Stimulated activated CD4-positive, alpha-beta T cell treated with anti-CD3 and anti-CD28 coated beads, Interleukin-12 subunit alpha, Interleukin-12 subunit beta, amount 100 ng/mL, for 24 hours (primary cell): ENCODE results near the gene TBL2.
"Not testable (repeated sequence)": the region's sequence is repeated elsewhere in the genome, so short reads cannot be mapped to it uniquely, and the experiment has no call there.

Experiments used
- DNase-seq, 2 experiments: peaks; one replicate each; pipeline ENCODE4 v3.0.0-alpha.2; 2020; ENCODE audit warnings: low read depth in 2 of 2

Gene TBL2

GRCh38 chr7:73535918-73536317 is 42.5 kb downstream of the TBL2 start:
- DNase-seq, result not testable (repeated sequence)

GRCh38 chr7:73533742-73534141 is 44.6 kb downstream of the TBL2 start:
- no peak for DNase-seq

DNA sequence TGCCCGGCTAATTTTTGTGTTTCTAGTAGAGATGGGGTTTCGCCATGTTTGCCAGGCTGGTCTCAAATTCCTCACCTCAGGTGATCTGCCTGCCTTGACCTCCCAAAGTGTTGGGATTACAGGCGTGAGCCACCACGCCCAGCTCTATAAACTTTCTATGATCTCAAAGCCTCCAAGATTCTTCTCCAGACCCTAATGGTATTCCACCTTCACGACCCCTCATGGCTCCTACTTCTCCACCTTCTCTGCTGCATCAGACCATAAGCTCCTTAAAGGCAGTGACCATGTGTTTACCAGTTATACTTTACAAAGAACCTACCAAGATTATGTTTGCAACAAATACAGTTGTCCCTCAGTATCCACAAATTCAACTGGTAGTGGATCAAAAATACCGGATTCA is 46.2 kb downstream of the TBL2 start:
- no peak for DNase-seq

DNA sequence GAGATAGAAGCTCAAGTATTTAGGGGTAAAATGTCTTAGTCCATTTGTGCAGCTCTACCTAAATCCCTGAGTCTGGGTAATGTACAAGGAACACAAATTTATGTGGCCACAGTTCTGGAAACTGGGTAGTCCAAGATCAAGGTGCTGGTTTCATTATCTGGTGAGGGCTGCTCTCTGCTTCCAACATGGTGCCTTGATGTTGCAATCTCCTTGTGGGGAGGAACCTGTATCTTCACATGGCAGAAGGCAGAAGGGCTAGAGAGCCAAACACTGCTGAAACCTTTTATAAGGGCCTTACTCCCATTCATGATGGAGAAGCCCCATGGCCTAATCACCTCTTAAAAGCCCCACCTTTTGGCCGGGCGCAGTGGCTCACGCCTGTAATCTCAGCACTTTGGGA is 47.6 kb downstream of the TBL2 start:
- no peak for DNase-seq

- DNase-seq, result no peak
Measured at GRCh38 chr7:73526896-73527821, 51.2 kb downstream of the TBL2 start.

DNA sequence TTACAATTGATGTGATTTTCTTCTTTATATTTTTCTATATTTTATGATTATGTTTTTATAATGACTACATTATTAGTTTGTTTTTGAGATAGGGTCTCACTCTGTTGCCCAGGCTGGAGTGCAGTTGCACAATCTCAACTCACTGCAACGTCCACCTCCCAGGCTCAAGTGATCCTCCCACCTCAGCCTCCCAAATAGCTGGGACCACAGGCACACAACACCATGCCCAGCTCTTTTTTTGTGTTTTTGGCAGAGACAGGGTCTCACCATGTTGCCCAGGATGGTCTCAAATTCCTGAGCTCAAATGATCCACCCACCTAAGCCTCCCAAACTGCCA is 52.3 kb downstream of the TBL2 start:
- DNase-seq, result not testable (repeated sequence)

DNA sequence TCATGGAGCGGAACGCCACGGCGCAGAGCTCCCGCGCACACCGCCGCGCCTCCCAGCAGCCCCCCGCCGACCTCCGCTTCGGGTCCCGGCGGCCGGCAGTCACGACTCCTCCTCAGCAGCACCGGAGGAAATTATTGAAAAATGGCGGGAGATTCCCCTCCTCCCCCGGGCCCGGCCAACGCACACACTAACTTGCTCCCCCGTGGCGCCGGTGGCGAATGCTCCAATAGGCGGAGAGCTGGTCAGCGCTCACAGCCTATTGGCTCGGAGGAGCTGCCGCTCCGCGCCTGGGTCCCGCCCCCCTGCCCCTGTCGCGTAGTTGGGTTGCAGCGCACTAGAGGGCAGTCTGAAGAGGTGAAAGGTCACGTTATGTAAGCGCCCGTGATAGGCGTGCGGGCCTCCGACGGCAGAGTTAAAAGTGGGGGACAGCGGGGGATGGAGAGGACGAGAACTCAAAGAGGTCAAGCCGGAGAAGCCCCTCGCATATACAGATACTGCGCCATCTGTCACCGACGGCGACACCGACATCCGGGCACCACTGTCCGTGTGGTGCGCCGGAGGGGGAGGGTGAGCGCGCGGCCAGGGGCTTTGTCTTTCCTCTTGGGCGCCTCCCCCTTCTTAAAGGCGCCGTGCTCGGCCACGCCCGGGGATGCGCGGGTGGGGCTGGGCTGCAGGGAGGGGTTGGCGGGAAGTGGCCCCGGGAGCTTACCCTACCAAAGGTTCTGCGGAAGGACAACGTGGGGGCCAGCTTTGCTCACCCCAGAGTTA is 56.1 kb downstream of the TBL2 start, which contains the start of gene BAZ1B:
Gene BAZ1B (minus strand): TSS at position 189 of the 768 bp plus-strand sequence. CDS start 360 bp downstream, outside the sequence.
- DNase-seq, result peak; percentile 95 to 97

- DNase-seq, result no peak
Measured at GRCh38 chr7:73521636-73522104, 56.7 kb downstream of the TBL2 start.

GRCh38 chr7:73520673-73521635 is 57.4 kb downstream of the TBL2 start:
- no peak for DNase-seq

GRCh38 chr7:73519867-73520672 is 58.3 kb downstream of the TBL2 start:
- DNase-seq, result no peak

GRCh38 chr7:73518470-73518869 is 59.9 kb downstream of the TBL2 start:
- no peak for DNase-seq
